DMS 273 (cell line): ENCODE results near the gene CNGA1.

Experiments used
- DNase-seq: peaks from one replicate; lab custom pipeline; 2025; ENCODE audit not compliant: unreplicated experiment; lab: John Stamatoyannopoulos, UW

CNGA1 gene

GRCh38 chr4:47913861-47914219 lies 102.6 kb downstream of the CNGA1 start:
- DNase-seq = peak; percentile 53

DNA sequence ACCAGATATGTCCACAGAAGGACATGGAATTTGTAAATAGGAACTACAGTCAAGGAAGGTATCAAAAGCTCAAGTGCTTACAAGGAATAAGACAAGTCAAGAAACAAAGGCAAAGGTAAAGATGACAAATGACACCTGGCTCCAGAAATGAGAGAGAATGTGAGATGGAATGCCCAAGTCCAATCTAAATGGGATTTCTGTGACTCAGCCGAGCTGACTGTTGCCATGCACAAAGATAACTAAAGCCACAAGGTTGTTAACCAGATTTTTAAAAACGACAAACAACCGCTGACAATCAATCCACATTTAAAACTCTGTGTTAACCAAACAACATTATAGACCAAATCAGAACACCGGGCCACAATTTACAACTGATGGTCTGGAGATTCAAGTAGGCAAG lies 103.2 kb downstream of the CNGA1 start:
- DNase-seq = peak; percentile 37

GRCh38 chr4:47907089-47907646 lies 109.3 kb downstream of the CNGA1 start:
- DNase-seq = no peak

- no peak for DNase-seq
These were observed 116.8 kb downstream of the CNGA1 start for GRCh38 chr4:47899639-47900038.

DNA sequence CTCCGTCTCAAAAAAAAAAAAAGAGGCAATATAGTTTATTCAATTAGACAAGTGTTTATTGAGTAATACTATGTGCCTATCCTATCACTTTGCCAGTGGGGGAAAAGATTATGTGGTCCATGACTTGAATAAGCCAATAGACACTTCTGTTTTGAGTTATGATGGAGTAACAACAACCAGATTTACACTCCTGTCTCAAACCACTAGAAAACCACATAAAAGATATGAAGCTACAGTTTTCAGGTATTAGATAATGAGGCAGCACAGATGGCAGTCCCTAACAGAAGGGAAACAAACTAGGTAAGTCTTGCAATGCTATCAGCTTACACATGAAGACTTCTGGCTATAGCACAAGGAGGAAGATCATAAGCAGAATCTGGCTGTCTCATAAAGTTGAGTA lies 124.6 kb downstream of the CNGA1 start:
- no peak for DNase-seq
